Measurements from ENCODE around the gene TNRC6C.

TNRC6C gene

GRCh38 chr17:78146471-78146869, 188.0 kb downstream of the TNRC6C start:
- Histone ChIP-seq H3K4me2 (ENCODE audit: low read depth, low read length, poor library complexity, severe bottlenecking) (peak overlapping the region; percentile 68), H3K36me3 (ENCODE audit: low read length) (no peaks in the 10 kb centered on the region), H3K27me3 (ENCODE audit: low read length) (no peaks in the 10 kb centered on the region), H3K27ac (ENCODE audit: low read depth, low read length) (peak overlapping the region; percentile 96), H3K9ac (ENCODE audit: low read length) (peak overlapping the region; percentile 70), H3K4me3 (ENCODE audit: insufficient read depth, low read length, poor library complexity, severe bottlenecking) (no peak overlapping the region), H4K20me1 (ENCODE audit: low read depth, low read length) (no peaks in the 10 kb centered on the region), H3K9me2 (replicated peaks; ENCODE audit: insufficient read depth, low read length) (no peaks in the 10 kb centered on the region), H3K9me3 (ENCODE audit: insufficient read depth, low read length) (no peaks in the 10 kb centered on the region), H2AFZ (ENCODE audit: low read depth, low read length, severe bottlenecking) (no peak overlapping the region), H3K79me2 (ENCODE audit: insufficient read depth, low read length) (no peaks in the 10 kb centered on the region), H3F3A (ENCODE audit: insufficient read depth) (peaks cover 38% of the 10 kb centered on the region)
- TF ChIP-seq CTCF (IDR thresholded peaks at IDR 0.05; ENCODE audit: insufficient read depth, low read length, poor library complexity, severe bottlenecking) (no peak), EZH2phosphoT487 (conservative IDR thresholded peaks at IDR 0.05; ENCODE audit: low read length) (no peak)

DNA sequence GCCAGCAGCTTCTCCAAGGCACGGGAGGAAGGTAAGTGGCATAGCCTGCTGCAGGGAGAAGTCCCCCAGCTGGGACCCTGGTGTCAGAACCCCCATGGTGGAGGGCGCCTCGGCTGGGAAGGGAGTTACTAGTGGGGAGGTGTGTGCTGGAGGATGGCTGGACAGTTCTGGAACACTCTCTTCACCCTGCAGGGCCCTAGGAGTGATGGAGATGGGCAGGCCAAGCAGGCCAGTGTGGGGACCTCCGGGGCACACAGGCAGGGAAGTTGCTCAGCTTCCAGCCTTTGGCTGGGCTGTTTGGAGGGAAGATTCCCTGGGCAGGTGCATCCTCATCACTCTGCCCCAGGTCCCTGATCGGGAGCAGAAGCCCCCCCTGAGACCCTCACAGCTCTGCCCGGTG, 188.4 kb downstream of the TNRC6C start:
- Histone ChIP-seq H3K27ac (ENCODE audit: low read depth, low read length) (peak overlapping the region; percentile 96), H3K27me3 (ENCODE audit: low read length) (no peaks in the 10 kb centered on the region), H3K9me2 (replicated peaks; ENCODE audit: insufficient read depth, low read length) (no peaks in the 10 kb centered on the region), H2AFZ (ENCODE audit: low read depth, low read length, severe bottlenecking) (no peak overlapping the region), H3K79me2 (ENCODE audit: insufficient read depth, low read length) (no peaks in the 10 kb centered on the region), H3F3A (ENCODE audit: insufficient read depth) (peaks cover 42% of the 10 kb centered on the region), H3K4me3 (ENCODE audit: insufficient read depth, low read length, poor library complexity, severe bottlenecking) (peak overlapping the region; percentile 28), H3K36me3 (ENCODE audit: low read length) (no peaks in the 10 kb centered on the region), H4K20me1 (ENCODE audit: low read depth, low read length) (no peaks in the 10 kb centered on the region), H3K4me2 (ENCODE audit: low read depth, low read length, poor library complexity, severe bottlenecking) (peak overlapping the region; percentile 68), H3K9ac (ENCODE audit: low read length) (peak overlapping the region; percentile 70), H3K9me3 (ENCODE audit: insufficient read depth, low read length) (no peaks in the 10 kb centered on the region)
- TF ChIP-seq EZH2phosphoT487 (conservative IDR thresholded peaks at IDR 0.05; ENCODE audit: low read length) (no peak), CTCF (IDR thresholded peaks at IDR 0.05; ENCODE audit: insufficient read depth, low read length, poor library complexity, severe bottlenecking) (no peak)

DNA sequence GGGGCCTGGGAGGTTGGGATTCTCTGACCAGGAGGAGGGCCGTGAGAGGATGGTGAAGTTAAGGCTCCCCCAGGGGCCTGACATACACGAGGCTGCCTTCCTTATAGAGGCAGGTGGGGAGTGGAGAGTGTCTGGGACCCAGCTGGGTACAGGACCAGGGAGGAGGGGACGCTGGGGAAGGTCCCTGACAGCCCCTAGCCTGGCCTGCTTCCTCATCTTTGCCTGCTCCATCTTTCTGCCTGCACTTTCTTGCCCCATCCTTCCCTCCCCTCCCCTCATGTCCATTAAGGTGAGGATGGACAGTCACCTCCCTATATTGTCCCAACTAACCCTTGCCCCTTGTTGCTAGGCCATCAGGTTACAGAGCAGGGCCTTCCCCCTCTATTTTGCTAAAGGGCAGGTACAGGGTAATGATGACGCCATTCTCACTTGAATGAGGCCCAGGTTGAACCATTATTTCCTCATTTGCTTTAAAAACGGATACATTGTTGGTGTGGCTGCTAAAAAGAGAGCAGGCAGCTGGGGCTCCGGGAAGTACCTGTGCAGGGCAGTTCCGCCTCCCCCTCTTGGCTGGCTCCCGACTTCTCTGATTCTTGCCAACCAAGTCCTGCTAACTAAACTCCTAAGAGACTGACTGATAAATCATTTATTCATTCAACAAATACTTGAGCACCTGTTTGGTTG, 189.0 kb downstream of the TNRC6C start:
- Histone ChIP-seq H3K9me3 (ENCODE audit: insufficient read depth, low read length) (no peaks in the 10 kb centered on the region), H3K4me2 (ENCODE audit: low read depth, low read length, poor library complexity, severe bottlenecking) (peak overlapping the region; percentile 68), H3K4me3 (ENCODE audit: insufficient read depth, low read length, poor library complexity, severe bottlenecking) (peak overlapping the region; percentile 28), H3K27ac (ENCODE audit: low read depth, low read length) (peak overlapping the region; percentile 96), H3K36me3 (ENCODE audit: low read length) (no peaks in the 10 kb centered on the region), H3K79me2 (ENCODE audit: insufficient read depth, low read length) (no peaks in the 10 kb centered on the region), H3K9me2 (replicated peaks; ENCODE audit: insufficient read depth, low read length) (no peaks in the 10 kb centered on the region), H3F3A (ENCODE audit: insufficient read depth) (peaks cover 47% of the 10 kb centered on the region), H3K27me3 (ENCODE audit: low read length) (no peaks in the 10 kb centered on the region), H3K9ac (ENCODE audit: low read length) (peak overlapping the region; percentile 70), H4K20me1 (ENCODE audit: low read depth, low read length) (no peaks in the 10 kb centered on the region), H2AFZ (ENCODE audit: low read depth, low read length, severe bottlenecking) (no peak overlapping the region)
- TF ChIP-seq EZH2phosphoT487 (conservative IDR thresholded peaks at IDR 0.05; ENCODE audit: low read length) = no peak
- no peak for TF ChIP-seq CTCF (IDR thresholded peaks at IDR 0.05; ENCODE audit: insufficient read depth, low read length, poor library complexity, severe bottlenecking)

All from SU-DHL-6 (cell line).